EH (cell line): ENCODE results near the gene MFSD8.
"Not testable (repeated sequence)": the region's sequence is repeated elsewhere in the genome, so short reads cannot be mapped to it uniquely, and the experiment has no call there.

Experiments used
- DNase-seq: peaks from one replicate; pipeline ENCODE4 v3.0.0-alpha.2; 2015; ENCODE audit warnings: low read depth

The MFSD8 gene

DNA sequence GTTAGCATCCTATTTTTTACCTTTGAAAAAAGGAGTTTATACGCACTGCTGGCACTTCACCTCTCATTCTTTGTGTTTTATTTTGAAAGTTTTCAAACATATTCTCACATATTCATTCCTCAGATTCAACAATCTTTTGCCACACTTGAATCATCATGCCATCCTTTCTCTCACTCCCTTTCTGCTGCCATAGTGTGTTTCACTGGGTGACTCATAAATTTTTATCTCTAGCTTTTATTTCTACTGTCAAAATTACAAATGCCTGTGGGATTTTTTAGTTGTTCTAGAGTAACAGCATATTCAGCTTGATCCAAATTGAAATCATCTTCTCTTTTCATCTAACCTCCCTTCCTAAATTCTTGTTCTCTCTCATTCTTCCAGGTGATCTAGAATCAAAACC, 28.0 kb downstream of the MFSD8 start:
- DNase-seq: peak; percentile 64

DNA sequence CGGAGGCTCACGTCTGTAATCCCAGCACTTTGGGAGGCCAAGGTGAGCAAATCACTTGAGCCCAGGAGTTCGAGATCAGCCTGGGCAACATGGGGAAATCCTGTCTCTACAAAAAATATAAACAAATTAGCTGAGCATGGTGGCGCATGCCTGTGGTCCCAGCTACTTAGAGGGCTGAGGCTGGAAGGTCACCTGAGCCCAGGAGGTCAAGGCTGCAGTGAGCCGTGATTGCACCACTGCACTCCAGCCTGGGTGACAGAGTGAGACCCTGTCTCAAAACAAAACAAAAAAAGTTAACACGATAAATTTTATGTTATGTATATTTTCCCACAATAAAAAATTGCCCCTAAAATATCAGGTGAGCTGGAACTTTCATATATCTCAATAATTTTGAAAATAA, 33.1 kb downstream of the MFSD8 start:
- DNase-seq: not testable (repeated sequence)

DNA sequence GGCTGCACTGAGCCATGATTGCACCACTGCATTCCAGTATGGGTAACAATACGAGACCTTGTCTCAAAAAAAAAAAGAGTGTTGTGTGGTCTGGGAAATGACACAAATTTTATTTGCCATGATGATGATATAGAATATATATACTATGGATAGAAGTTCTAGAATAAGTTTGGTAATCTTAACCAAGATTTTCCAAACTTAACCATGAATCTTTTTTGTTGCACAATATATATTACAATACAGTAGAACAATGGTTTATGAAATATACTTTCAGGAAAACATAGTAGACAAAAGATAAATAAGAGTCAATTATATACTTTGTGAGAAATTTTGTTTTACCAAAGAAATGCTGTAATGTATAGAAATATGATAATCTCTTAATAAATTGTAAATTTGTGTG, 34.8 kb downstream of the MFSD8 start:
- DNase-seq: no peak

DNA sequence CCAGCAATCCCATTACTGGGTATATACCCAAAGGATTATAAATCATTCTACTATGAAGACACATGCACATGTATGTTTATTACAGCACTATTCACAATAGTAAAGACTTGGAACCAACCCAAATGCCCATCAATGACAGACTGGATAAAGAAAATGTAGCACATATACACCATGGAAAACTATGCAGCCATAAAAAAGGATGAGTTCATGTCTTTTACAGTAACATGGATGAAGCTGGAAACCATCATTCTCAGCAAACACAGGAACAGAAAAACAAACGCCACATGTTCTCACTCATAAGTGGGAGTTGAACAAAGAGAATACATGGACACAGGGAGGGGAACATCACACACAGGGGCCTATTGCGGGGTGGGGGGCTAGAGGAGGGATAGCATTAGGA, 39.3 kb downstream of the MFSD8 start:
- DNase-seq: not testable (repeated sequence)

DNA sequence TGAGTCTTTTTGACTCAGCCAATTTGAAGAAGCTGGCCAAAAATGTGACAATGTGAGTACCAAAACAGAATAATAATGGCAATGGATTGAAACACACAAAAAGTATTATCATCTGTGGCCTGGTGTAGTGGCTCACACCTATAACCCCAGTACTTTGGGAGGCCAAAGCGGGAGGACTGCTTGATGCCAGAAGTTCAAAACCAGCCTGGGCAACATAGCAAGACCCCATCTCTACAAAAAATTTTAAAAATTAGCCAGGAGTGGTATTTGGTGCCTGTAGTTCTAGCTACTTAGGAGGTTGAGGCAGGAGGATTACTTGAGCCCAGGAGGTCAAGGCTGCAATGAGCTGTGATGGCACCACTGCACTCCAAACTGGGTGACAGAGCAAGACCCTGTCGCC, 42.7 kb downstream of the MFSD8 start:
- DNase-seq: no peak

DNA sequence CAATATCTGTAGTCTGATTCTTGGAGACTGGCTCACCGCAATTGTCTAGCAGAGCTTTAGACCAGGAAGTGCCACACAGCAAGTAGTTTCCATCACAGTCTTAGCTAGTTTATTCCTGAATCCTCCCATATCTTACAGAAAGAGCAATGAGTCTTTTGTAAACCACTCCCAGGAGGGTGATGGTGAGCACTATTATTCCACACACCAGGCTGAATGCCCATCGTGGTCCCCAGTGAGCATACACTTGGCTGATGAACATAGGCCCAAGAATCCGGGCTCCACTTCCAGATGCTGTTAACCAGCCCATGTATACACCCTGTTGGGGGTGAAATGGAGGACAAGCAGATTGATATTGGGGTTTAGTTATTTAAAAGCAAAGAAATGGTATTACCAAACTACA, 44.5 kb downstream of the MFSD8 start:
- no peak for DNase-seq

DNA sequence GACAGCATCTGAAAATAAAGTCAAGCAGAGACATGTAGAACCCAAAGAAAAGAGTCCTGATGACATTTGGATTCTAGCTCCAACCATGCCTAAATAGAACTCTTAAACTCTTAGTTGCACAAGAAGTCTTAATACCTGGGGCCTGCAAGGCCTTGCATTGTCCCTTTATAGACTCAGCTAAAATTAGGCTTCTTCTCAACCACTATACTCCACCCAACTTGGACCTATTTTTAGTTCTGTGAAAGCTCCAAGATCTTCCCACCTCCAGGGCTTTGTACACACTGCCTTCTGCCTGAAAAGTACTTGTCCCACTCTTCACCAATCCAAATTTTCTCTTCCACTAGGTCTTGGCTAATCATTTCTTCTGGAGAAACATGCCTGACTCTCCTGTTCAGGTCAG, 47.8 kb downstream of the MFSD8 start:
- DNase-seq: no peak

DNA sequence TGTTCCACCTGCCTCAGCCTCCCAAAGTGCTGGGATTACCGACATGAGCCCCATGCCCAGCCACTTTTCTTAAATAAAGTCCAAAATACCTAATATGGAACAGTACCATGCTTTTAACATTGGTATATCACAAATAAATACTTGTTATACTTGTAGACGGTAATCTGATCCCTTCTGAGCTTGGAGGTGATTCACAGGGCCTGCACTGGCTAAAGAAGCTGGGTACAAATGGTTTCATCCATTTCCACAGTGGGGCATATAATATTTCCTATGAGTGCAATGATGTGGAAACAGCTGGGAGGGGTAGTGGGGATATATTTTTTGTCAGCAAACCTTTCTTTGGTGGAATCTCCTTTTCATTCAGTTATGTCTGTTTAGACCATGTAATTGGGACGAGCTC, 48.5 kb downstream of the MFSD8 start:
- no peak for DNase-seq

DNA sequence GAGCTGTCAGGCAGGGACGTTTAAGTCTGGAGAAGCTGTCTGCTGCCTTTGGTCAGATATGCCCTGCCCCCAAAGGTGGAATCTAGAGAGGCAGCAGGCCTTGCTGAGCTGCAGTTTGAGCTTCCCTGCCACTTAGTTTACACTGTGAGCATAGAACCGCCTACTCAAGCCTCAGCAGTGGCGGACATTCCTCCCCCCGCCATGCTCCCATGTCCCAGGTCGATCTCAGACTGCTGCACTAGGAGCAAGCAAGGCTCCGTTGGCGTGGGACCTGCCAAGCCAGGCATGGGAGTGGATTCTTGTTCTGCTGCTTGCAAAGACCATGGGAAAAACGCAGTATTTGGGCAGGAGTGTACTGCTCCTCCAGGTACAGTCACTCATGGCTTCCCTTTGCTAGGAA, 59.9 kb downstream of the MFSD8 start:
- no peak for DNase-seq

DNA sequence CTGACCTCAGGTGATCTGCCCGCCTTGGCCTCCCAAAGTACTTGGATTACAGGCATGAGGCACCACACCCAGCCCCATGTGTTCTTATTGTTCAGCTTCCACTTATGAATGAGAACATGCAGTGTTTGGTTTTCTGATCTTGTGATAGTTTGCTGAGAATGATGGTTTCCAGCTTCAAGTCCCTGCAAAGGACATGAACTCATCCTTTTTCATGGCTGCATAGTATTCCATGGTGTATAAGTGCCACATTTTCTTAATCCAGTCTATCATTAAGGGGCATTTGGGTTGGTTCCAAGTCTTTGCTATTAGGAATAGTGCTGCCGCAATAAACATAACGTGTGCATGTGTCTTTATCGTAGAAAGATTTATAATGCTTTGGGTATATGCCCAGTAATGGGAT, 65.3 kb downstream of the MFSD8 start:
- not testable (repeated sequence) for DNase-seq

DNA sequence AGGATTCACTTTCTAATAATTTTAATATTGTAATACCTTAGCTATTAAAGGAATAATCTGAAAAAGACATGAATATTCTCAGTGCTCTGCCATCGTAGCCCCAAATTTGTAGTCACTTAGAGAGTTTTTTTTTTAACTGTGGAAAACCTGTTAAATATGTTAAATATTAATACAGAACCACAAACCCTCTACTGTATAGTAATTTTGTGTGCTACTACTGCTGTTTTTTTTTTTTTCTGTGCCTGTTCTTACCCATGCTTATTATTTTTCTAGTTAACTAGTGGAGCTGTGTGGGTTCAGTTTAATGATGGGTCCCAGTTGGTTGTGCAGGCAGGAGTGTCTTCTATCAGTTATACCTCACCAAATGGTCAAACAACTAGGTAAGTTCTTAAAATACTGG, 68.4 kb downstream of the MFSD8 start:
- no peak for DNase-seq

DNA sequence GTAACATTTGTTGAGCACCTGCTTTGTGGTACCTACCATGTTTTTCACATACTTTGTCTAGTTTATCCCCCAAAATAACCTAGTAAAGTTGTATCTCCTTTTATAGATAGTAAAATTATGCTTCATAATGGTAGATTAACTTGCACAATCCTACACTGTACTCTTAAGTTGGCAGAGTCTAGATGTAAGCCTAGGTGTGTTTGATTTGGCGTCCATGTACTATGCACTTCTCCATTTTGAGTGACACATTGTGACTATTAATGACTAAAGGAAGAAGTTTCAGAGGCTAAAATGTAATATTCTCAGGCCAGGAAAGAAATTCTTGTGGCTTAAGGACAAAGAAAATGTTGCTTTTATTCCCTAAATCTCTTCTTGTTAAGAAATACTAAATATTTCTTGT, 68.9 kb downstream of the MFSD8 start:
- DNase-seq: no peak

DNA sequence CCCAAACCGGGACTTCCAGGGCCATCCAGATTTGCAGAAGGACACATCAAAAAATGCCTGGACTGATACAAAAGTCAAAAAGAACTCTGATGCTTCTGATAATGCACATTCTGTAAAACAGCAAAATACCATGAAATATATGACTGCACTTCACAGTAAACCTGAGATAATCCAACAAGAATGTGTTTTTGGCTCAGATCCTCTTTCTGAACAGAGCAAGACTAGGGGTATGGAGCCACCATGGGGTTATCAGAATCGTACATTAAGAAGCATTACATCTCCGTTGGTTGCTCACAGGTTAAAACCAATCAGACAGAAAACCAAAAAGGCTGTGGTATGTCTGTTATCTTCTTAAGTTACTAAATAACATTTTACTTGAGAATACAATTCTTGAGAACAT, 75.1 kb downstream of the MFSD8 start:
- no peak for DNase-seq

DNA sequence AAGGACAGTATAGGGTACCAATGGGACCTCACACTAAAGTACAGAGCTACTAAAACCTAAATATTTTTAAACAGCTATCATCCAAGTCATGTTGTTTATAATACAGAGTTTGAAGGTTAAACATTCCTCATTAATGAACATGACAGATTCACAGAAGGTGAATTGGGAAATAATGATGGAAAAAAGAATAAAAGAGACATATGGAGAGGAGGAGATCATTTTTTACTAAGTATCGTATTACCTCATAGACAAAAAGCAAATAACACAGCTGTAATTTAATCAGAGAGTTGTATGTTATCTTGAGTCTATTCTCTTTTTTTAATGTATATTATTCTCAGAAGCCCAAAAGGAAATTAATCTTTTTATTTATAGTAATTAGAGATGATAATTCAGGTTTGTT, 76.4 kb downstream of the MFSD8 start:
- DNase-seq: no peak

DNA sequence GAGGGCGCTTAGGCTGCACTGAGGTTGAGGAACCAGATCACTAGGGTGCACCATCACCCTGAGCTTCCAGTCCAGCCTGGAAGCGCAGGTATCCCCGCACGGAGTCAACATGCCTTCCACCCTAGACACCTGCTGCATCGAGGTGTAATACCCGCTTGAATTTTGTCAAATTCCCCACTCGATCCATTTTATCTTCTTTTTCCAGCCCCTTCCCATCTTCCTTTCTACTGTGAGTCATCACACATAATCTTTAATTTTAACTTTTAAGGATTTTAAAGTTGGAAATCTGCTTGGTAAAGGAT, 83.5 kb downstream of the MFSD8 start:
- no peak for DNase-seq

DNA sequence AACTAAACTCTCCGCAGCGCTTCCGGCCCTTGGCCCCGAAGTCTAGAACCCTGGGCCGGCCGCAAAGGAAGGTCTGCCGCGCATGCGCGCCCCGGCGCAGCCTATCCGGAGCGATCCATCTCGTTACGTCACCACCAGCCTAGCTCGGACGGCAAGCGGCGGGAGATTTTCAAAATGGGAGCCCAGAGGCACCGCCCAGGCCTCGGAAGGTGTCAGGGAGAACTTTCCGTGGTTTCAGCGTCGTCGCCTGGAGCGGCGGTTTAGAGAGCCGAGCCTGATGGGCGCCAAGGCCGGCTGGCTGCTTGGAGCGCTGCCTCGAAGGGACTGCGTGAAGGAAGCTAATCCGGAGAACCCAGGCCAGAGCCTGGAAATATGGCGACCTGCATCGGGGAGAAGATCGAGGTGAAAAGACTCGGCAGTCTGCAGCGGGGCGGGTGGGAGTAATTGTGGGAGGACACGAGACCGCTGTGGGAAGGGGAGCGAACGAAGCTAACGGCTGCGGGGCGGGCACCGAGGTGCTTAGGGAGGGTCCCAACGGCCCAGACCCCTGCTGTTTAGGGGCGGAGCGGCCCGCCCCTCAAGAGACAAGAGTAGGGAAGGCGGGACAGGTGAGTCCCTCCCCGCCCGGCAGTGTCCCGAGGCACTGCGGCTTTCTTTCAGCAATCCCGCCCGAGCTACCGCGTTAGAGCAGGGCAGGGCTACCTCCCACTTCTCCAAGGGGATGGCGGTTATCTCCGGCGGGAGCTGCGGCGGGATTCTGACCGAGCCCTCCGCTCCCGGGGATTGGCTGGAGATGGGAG, 84.0 kb downstream of the MFSD8 start, which contains the start of gene PLK4:
TSS of gene PLK4 (plus strand) at position 131 of the 800 bp plus-strand sequence. CDS start at position 373, 242 bp downstream.
- peak; percentile 97 for DNase-seq

DNA sequence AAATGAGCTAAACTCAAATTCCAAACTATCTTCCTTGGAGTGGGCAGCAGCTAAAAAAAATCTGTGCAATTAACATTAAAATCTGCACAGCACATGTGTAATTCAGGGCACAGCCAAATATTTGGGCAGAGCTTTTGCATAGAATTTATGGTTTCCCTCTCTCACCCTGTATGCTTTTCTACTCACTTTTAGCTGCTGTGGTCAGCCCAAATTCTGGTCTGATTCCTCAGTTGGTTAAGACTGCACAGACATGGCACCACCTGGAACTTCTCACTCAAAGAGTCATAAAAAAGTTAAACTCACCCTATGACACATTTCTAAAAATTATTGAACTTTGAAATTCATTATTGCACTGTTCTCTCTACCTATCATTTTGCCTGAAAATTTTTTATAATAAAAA, 89.2 kb downstream of the MFSD8 start:
- no peak for DNase-seq

DNA sequence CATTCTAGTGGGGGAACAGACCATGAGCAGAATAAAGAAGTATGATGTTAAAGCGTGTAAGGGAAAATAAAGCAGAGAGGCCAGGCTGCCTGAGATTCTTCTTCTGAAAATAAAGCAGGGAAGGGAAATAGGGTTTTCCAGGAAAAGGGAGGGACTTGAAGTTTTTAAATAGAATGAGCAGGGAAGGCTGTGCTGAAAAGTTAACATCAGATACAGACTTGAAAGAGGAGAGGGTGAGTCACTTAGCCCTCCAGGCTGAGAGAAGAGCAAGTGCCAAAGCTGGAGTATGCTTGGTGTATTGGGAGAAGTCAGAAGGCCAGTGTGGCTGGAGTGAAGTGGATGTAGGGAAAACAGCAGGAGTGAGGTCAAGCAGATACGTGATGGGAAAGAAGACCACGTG, 94.3 kb downstream of the MFSD8 start:
- peak; percentile 95 for DNase-seq

DNA sequence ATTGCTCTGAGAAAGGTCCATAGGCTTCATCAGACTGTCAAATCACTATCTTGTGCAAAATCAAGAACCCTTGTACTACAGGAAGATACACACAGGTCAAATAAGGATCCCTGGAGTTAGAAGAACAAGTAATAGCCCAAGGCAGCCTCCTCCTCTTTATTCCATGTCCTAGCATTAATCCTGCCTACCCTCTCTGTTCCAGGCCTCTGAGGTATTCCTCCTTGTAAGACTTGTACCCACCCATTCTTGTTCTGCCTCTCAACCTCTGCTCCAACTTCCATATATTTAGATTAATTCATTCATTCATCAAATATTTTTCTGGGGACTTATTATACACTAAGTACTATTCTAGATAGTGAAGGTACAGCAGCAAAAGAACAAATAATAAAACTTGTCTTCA, 94.7 kb downstream of the MFSD8 start:
- no peak for DNase-seq

DNA sequence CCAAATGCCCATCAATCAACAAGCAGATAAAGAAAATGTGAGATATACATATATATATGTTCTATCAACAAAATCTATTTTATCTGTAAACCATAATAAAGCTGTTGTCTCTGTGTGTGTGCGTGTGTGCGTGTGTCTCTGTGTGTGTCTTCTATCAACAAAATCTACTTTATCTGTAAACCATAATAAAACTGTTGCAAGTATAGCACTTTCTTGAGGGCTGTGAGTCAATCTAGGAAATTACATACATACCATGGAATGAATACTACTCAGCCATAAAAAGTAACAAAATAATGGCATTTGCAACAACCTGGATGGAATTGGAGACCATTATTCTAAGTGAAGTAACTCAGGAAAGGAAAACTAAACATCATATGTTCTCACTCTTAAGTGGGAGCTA, 96.8 kb downstream of the MFSD8 start:
- DNase-seq: peak; percentile 58
